HUES48 (cell line): Measurements from ENCODE around the gene MINDY4B.

Source experiments
- H3K27ac ChIP-seq: one replicate; pipeline ENCODE4 v1.7.0; 2013; ENCODE audit warnings: low read depth, low read length, inconsistent platforms
- H3K27me3 ChIP-seq: 2 replicates; pipeline ENCODE4 v1.6.1; 2013; ENCODE audit warnings: mild to moderate bottlenecking, low read length; ENCODE audit not compliant: control insufficient read depth, insufficient read depth
- H3K36me3 ChIP-seq: 2 replicates; pipeline ENCODE4 v1.6.1; 2013; ENCODE audit warnings: low read length; ENCODE audit not compliant: control insufficient read depth, insufficient read depth
- H3K4me1 ChIP-seq: 2 replicates; pipeline ENCODE4 v1.6.1; 2013; ENCODE audit warnings: mild to moderate bottlenecking, low read length; ENCODE audit not compliant: control insufficient read depth, insufficient read depth
- H3K4me3 ChIP-seq: 2 replicates; pipeline ENCODE4 v1.5.1; 2013; ENCODE audit warnings: mild to moderate bottlenecking, low read depth, low read length
- H3K9ac ChIP-seq: 2 replicates; pipeline ENCODE4 v1.6.1; 2013; ENCODE audit warnings: mild to moderate bottlenecking, low read depth, low read length, moderate library complexity
- H3K9me3 ChIP-seq: 2 replicates; pipeline ENCODE4 v1.6.1; 2013; ENCODE audit warnings: low read length; ENCODE audit not compliant: control insufficient read depth, insufficient read depth

The MINDY4B gene

DNA sequence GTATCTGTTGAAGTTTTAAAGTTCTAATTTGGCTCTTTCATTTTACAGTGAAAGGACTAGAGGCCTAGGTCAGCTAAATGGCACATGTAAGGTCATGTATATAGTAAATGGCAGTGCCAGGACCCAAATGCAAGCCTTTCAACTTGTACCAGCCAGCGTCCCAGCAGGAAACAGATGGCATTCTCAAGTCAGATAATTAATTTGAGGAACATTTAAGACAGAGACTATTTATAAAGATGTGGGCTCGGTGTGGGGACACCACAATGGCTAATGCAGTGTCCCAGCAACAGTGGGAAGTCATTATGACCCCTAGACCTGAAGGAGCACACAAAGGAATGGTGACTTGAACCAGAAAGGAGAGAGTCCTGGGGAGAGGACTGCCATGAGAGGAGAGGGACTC lies 6.1 kb downstream of the MINDY4B start:
- H3K9ac ChIP-seq = no peak overlapping the region
- H3K27ac ChIP-seq = no peak overlapping the region
- H3K27me3 ChIP-seq = no peaks in the 10 kb centered on the region
- H3K9me3 ChIP-seq = no peaks in the 10 kb centered on the region
- no peak overlapping the region for H3K4me3 ChIP-seq
- no peaks in the 10 kb centered on the region for H3K36me3 ChIP-seq
- no peaks in the 10 kb centered on the region for H3K4me1 ChIP-seq

DNA sequence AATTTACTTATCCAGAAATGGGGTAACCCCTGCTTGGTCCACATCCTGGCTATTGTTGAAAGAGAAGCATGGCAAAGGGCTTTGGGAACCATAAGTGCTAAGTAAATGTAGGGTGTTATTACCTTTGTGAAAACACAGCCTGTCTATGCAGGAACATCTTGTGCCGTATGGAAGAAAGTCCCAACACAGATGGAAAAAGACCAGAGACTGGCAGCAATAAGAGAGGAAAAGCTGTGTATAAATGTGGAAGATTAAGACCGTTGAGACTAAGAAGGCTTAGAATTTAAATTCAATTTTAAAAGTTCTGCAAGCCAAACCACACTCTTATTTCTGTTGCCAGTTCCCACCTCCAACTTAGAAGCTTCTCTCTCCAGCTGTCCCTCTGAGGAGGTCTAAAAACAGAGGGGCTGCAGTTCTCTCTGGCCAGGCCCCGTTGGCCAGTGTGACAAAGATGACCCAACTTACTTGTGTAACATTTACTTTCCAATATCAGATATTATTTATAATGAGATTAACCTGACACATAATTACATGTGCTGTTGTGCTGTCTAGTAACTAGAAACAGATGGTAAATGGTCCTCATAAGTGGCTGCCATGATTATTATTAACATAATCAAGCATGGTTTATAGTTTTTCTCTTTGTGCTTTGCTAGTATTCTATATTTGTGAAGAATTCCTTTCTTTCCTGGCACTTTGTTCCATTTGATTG lies 7.0 kb downstream of the MINDY4B start:
- no peak overlapping the region for H3K27ac ChIP-seq
- H3K27me3 ChIP-seq = no peaks in the 10 kb centered on the region
- no peaks in the 10 kb centered on the region for H3K9me3 ChIP-seq
- H3K4me3 ChIP-seq = no peak overlapping the region
- H3K4me1 ChIP-seq = no peaks in the 10 kb centered on the region
- H3K36me3 ChIP-seq = no peaks in the 10 kb centered on the region
- no peak overlapping the region for H3K9ac ChIP-seq

DNA sequence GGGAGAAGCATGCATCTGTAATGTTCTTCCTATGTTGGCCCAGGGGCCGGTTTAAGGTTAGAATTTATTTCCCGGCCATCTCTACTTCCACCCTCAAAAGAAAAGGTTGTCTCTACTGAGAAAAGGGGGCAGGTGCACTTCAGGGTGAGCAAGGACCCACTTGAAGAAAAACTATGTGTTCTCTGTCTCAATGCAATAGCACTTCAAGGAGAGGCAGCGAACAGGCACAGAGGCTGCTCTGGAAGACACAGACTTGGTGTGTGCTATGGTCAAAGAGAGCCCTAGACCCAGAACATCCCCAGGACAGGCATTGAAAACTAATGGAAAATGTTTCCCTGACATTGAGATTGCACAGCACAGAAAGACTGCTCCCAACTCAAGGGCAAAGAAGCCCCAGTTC lies 7.6 kb downstream of the MINDY4B start:
- Histone ChIP-seq H3K36me3 (no peaks in the 10 kb centered on the region), H3K9me3 (no peaks in the 10 kb centered on the region), H3K4me3 (no peak overlapping the region), H3K4me1 (no peaks in the 10 kb centered on the region), H3K27me3 (no peaks in the 10 kb centered on the region), H3K27ac (no peak overlapping the region), H3K9ac (no peak overlapping the region)

DNA sequence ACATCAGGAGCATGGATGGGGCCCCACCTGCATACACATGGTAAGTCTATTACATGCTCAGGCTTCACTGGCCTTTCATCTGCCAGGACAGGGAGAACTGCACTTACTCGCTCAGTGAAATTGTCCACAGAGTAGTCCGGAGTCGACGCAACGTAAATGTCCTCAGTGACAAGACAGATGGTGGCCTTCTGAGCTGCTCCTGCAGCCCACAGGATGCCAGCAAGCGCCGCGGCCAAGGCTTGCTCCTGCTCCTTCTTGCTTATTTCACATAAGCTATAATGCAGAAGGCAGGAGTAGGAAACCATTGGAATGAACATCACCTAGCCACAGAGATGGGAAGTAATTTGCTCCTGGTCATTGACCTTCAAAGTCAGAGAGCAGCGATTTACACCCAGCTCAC lies 14.4 kb downstream of the MINDY4B start:
- no peaks in the 10 kb centered on the region for H3K4me1 ChIP-seq
- H3K27me3 ChIP-seq = no peaks in the 10 kb centered on the region
- H3K36me3 ChIP-seq = no peaks in the 10 kb centered on the region
- no peak overlapping the region for H3K27ac ChIP-seq
- H3K9ac ChIP-seq = no peak overlapping the region
- H3K9me3 ChIP-seq = no peaks in the 10 kb centered on the region
- H3K4me3 ChIP-seq = no peak overlapping the region

DNA sequence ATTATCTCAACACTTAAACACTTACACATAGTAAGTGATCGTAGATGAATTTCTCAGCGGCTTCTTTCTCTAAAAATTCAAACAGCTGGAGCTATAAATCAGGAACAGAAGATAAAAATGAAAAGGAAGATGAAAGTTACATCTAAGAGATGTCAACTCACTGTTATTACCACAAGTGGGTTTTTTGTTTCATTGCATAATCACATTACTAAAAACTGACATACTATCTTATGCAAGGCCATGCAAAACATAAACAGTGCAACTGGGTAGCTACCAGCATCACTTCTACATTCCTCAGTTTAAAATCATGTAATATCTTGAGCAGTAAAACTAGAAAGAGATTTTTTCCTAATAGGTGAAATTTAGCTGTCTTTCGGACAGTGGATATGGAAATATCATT lies 14.9 kb downstream of the MINDY4B start:
- Histone ChIP-seq H3K36me3 (no peaks in the 10 kb centered on the region), H3K27ac (no peak overlapping the region), H3K9me3 (no peaks in the 10 kb centered on the region), H3K9ac (no peak overlapping the region), H3K4me3 (no peak overlapping the region), H3K4me1 (no peaks in the 10 kb centered on the region), H3K27me3 (no peaks in the 10 kb centered on the region)

DNA sequence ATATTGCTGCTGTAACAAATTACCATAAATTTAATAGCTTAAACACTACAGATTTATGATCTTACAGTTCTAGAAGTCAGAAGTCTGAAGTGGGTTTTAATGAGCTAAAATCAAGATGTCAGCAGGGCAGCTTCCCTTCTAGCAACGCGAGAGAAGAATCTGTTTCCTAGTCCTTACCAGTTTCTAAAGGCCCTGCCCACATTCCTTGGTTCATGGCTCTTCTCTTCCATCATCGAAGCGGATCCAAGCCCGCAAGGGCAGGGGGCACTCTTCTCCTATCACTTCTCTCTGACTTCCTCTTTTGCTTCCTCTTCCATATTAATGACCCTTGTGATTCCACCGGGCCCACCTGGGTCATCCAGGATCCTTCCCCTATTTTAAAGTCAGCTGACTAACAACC lies 16.1 kb downstream of the MINDY4B start:
- Histone ChIP-seq H3K27me3 (no peaks in the 10 kb centered on the region), H3K4me3 (no peak overlapping the region), H3K9ac (no peak overlapping the region), H3K36me3 (no peaks in the 10 kb centered on the region), H3K27ac (no peak overlapping the region), H3K9me3 (no peaks in the 10 kb centered on the region), H3K4me1 (no peaks in the 10 kb centered on the region)

DNA sequence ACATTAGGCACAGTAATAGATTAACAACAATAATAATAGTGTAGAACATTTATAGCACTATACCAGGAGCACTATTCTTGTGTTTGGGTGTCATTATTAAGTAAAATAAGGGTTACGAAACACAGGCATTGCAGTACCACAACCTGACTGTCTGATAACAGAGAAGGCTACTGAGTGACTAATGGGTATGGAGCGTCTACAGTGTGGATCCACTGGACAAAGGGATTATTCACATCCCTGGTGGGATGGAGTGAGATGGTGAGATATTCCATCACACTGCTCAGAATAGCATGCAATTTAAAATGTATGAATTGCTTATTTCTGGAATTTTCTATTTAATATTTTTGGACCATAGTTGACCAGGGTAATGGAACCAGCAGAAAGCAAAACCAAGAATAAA lies 18.2 kb downstream of the MINDY4B start:
- no peaks in the 10 kb centered on the region for H3K4me1 ChIP-seq
- no peaks in the 10 kb centered on the region for H3K27me3 ChIP-seq
- H3K36me3 ChIP-seq = no peaks in the 10 kb centered on the region

DNA sequence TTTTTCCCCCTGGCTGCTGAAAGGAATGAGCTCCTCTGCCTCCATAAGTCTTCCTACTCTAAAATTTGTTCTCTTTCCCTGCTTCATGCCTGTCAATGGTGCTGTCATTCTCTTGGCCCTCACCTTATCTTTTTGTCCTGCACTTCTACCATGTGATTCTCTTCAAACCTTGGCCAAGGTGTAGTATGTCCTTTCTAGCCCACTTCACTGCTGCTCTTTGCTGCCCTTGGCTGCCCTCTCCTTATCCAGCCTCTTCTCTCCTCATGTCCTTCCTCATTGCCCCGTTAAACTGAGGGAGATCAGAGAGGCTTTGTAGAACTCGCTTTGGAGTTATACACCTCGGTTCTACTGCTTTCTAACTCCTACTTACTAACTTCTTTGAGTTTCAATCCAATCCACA lies 19.7 kb downstream of the MINDY4B start:
- Histone ChIP-seq H3K36me3 (no peaks in the 10 kb centered on the region), H3K4me1 (no peaks in the 10 kb centered on the region), H3K27me3 (no peaks in the 10 kb centered on the region), H3K27ac (no peak overlapping the region), H3K9me3 (no peaks in the 10 kb centered on the region), H3K9ac (no peak overlapping the region), H3K4me3 (no peak overlapping the region)

More for the DNA sequence above, 18.2 kb downstream of the MINDY4B start:
- Histone ChIP-seq H3K4me3 (no peak overlapping the region), H3K27ac (no peak overlapping the region), H3K9ac (no peak overlapping the region), H3K9me3 (no peaks in the 10 kb centered on the region)

DNA sequence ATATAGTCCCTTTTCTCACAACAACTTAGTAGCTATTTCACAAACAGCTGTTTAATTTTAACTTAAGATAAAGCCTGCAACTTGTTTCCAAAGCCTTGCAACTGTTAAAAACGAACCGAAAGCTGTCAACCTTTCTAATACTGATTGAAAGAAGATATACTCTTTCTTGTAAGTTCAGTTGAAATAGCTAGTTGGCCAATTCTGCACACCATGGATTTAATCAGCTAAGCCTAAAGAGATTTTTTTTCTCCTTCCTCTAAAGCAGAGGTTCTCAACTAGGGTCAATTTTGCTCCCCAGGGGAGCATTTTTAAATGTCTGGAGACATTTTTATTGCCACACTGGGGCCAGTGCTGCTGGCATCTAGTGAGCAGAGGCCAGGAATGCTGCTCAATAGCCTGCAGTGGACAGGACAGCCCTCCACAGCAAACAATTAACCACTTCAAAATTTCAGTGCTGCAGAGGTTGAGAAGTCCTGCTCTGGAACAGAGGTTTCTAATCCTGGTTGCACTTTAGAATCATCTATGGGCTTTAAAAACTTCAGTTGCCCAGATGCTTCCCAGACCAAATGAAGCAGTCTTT lies 26.2 kb downstream of the MINDY4B start:
- H3K27me3 ChIP-seq = no peaks in the 10 kb centered on the region
- no peak overlapping the region for H3K4me3 ChIP-seq
- H3K9me3 ChIP-seq = no peaks in the 10 kb centered on the region
- no peaks in the 10 kb centered on the region for H3K4me1 ChIP-seq
- no peak overlapping the region for H3K27ac ChIP-seq
- no peaks in the 10 kb centered on the region for H3K36me3 ChIP-seq
- no peak overlapping the region for H3K9ac ChIP-seq

DNA sequence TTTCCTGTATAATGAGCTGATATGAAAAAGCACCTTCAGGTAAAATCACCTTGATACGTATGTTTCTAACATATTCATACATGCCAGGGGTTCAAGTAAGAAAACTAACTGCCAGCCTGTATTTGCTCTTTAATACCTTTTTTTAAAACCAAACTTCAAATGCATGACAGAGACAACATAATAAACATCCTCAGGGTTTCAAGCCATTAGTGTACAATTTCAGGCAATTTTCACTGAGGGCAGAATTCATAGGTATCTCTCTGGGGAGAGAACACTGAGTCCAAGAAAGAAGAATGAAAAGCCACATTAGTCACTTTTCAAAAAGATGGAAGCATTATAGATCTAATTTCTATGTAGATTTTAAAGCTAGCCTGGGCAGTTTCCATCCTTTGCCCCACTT lies 26.9 kb downstream of the MINDY4B start:
- Histone ChIP-seq H3K4me3 (no peak overlapping the region), H3K27me3 (no peaks in the 10 kb centered on the region), H3K9ac (no peak overlapping the region), H3K9me3 (no peaks in the 10 kb centered on the region), H3K27ac (no peak overlapping the region), H3K4me1 (no peaks in the 10 kb centered on the region), H3K36me3 (no peaks in the 10 kb centered on the region)

DNA sequence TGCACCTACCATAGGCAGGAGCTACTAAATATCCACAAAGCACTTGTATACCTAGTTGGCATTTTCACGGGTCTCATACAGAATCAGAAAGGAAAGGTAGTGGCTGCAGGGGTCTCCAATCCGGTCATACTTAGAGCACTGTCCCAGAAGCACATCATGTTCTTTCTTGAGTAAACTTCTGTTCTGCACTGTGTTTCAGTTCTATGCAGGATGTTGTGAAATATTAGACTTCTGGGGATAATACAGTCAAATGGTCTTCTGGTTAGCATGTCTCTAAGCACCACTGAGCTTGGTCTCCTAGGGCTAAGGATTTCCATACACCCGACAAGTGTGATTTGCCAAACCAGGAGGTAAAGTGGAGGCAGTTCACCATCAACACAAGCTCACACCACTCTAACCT lies 27.9 kb downstream of the MINDY4B start:
- Histone ChIP-seq H3K9me3 (no peaks in the 10 kb centered on the region), H3K36me3 (no peaks in the 10 kb centered on the region), H3K27me3 (no peaks in the 10 kb centered on the region), H3K4me3 (no peak overlapping the region), H3K4me1 (no peaks in the 10 kb centered on the region), H3K27ac (no peak overlapping the region), H3K9ac (no peak overlapping the region)
